Aorta (tissue), 5 donors: Measurements from ENCODE around the gene ZNF19. TPM values are rescaled to one million over a fixed set of nuclear protein-coding genes. Genes with fewer than 3 reads are reported as not detected.

Experiments used
- ATAC-seq: fragments of 200-7000 bp; cut with Tn5 transposase; one replicate; pipeline ENCODE4 v1.9.1; 2022; ENCODE audit warnings: moderate library complexity; ENCODE audit not compliant: low FRiP score
- DNase-seq, 2 donors: peaks; one replicate each; pipeline ENCODE4 v3.0.0-alpha.2; 2020
- H3K27ac ChIP-seq, 2 donors: one replicate each; pipeline ENCODE4 v1.5.1; 2013; ENCODE audit warnings: low read length in 2 of 2, mild to moderate bottlenecking in 2 of 2, moderate library complexity in 2 of 2, control low read depth in 1 of 2, inconsistent platforms in 1 of 2, low read depth in 1 of 2
- H3K27me3 ChIP-seq, 2 donors: one replicate each; pipeline ENCODE4 v1.6.1; 2013; ENCODE audit warnings: control low read depth in 1 of 2, low read length in 1 of 2, mild to moderate bottlenecking in 1 of 2, moderate library complexity in 1 of 2; ENCODE audit not compliant: insufficient read depth in 2 of 2, control insufficient read depth in 1 of 2
- H3K36me3 ChIP-seq, 2 donors: one replicate each; pipeline ENCODE4 v1.6.1; 2013; ENCODE audit warnings: control low read depth in 1 of 2, low read length in 1 of 2, mild to moderate bottlenecking in 1 of 2; ENCODE audit not compliant: insufficient read depth in 2 of 2, control insufficient read depth in 1 of 2
- H3K4me1 ChIP-seq, 2 donors: one replicate each; pipeline ENCODE4 v1.6.1; 2013; ENCODE audit warnings: low read length in 2 of 2, control low read depth in 1 of 2, mild to moderate bottlenecking in 1 of 2, moderate library complexity in 1 of 2; ENCODE audit not compliant: insufficient read depth in 2 of 2, control insufficient read depth in 1 of 2
- H3K4me3 ChIP-seq, 2 donors: one replicate each; pipeline ENCODE4 v1.5.1; 2013; ENCODE audit warnings: low read length in 2 of 2, control low read depth in 1 of 2, mild to moderate bottlenecking in 1 of 2
- H3K9me3 ChIP-seq: one replicate; pipeline ENCODE4 v1.6.1; 2013; ENCODE audit warnings: mild to moderate bottlenecking, low read length; ENCODE audit not compliant: control insufficient read depth
- WGBS, 2 donors: extraction: QIAGEN DNeasy Blood & Tissue Kit; methylation state at CpG; one replicate each; pipeline ENCODE4 v1.1.7; 2013; 5-methylcytosine and 5-hydroxymethylcytosine counted together
- intact Hi-C, 2 donors: fragments of 100-400 bp; cut with DNase I; formaldehyde crosslinking; loops; one replicate each; pipeline versions ENCODE4 v1.14.2 to v1.15.0; 2022
- polyA plus RNA-seq, 2 donors: library from polyadenylated mRNA; stranded (reverse); fragments of 200-250 nt; gene quantifications; one replicate each; pipeline ENCODE4 v1.2.3, GENCODE V29; 2013
- total RNA-seq, 2 donors: library from RNA; stranded (reverse); fragmentation: NEBNext Ultra II Directional; extraction: Animal tissue kit (Norgen Biotek cat#: 25700); gene quantifications; one replicate each; pipeline ENCODE4 v1.2.1, GENCODE V29; 2021
- donor health status: healthy with polysubstance abuse.
- donor health status: Bipolar disorder and iron deficiency.
- donor health status: DM: no; HTN: no; CAD: no.
- donor health status: DM: no; HTN: no; CAD: no.
- donor health status: DM: yes; HTN: yes; CAD: no.

ZNF19 gene
- total and polyA plus RNA-seq, 4 donors = 2.7 to 9.2 (median 3.1) TPM

DNA sequence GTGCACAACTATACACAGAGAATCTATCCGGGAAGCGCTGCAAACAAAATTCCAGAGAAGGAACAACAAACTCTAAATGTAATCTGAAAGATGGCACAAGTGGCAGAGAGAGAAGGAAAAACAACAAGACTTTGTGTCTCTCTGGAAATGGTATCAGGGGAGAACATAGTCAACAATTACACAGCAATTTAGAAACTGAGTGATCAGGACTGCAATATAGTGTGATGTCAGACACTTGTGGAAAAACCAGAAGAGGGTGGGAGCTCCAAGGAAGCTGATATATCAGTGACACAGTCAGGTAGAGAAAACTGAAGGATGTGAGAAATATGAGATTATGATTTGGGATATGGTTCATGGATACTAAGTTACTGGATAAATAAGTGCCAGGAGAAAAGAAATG is 8.2 kb downstream of the ZNF19 start:
- H3K4me1 ChIP-seq = no peaks in the 10 kb centered on the region
- H3K9me3 ChIP-seq = no peaks in the 10 kb centered on the region
- DNase-seq (no peak), ATAC-seq (no peak)
- H3K27me3 ChIP-seq = no peaks in the 10 kb centered on the region
- 93 to 97% methylated on average over 2 of the region's 2 CpGs for WGBS, 2 donors
- intact Hi-C loops = no loop called here
- H3K4me3 ChIP-seq = no peak overlapping the region
- H3K36me3 ChIP-seq = peaks cover 6 to 13% of the 10 kb centered on the region in 2 donors
- H3K27ac ChIP-seq = no peak overlapping the region

GRCh38 chr16:71479420-71479819 is 9.7 kb downstream of the ZNF19 start:
- Histone ChIP-seq H3K4me3 (no peak overlapping the region), H3K27ac (no peak overlapping the region), H3K9me3 (no peaks in the 10 kb centered on the region), H3K27me3 (no peaks in the 10 kb centered on the region), H3K36me3 (peaks cover 11 to 21% of the 10 kb centered on the region in 2 donors), H3K4me1 (no peaks in the 10 kb centered on the region)
- intact Hi-C loops = no loop called here
- ATAC-seq (no peak), DNase-seq (no peak)
- whole genome bisulfite sequencing, 2 donors = 38 to 39% methylated on average over 3 of the region's 3 CpGs

GRCh38 chr16:71476457-71477124 is 12.5 kb downstream of the ZNF19 start:
- Histone ChIP-seq H3K4me1 (no peaks in the 10 kb centered on the region), H3K27me3 (no peaks in the 10 kb centered on the region), H3K36me3 (peaks cover 11 to 22% of the 10 kb centered on the region in 2 donors), H3K4me3 (no peak overlapping the region), H3K27ac (no peak overlapping the region), H3K9me3 (no peaks in the 10 kb centered on the region)
- ATAC-seq (no peak), DNase-seq (no peak)
- intact Hi-C loops = no loop called here
- 90 to 93% methylated on average over 4 of the region's 4 CpGs for WGBS, 2 donors

DNA sequence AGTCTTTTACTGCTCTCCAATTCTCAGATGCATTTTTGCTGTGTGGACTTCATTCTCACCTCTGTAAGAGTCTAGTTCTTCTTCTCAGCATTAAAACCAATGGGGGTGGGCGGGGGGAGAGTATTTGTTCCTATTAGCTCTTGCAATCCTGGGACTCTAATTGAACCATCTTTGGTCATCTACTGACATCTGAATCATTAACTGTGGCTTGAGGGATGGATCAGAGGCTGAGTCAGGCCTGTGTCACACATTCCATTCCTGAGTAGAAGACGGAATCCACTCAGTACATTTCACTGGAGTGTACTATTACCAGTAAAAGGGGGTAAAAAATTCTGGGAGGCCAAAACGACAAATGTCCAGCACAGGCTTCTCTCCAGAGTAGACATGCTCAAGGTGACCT is 14.3 kb downstream of the ZNF19 start:
- H3K4me1 ChIP-seq = no peaks in the 10 kb centered on the region
- no peak for ATAC-seq
- H3K4me3 ChIP-seq = no peak overlapping the region
- WGBS, 2 donors = 81 to 95% methylated on average over 3 of the region's 3 CpGs
- H3K27me3 ChIP-seq = no peaks in the 10 kb centered on the region
- H3K36me3 ChIP-seq = peaks cover 11 to 23% of the 10 kb centered on the region in 2 donors
- H3K27ac ChIP-seq = no peak overlapping the region
- intact Hi-C loops = no loop called here
- H3K9me3 ChIP-seq = no peaks in the 10 kb centered on the region
- no peak for DNase-seq

- peaks cover 11 to 23% of the 10 kb centered on the region in 2 donors for H3K36me3 ChIP-seq
- no peak overlapping the region for H3K4me3 ChIP-seq
- no peaks in the 10 kb centered on the region for H3K4me1 ChIP-seq
- ATAC-seq (no peak), DNase-seq (no peak)
- H3K27ac ChIP-seq = no peak overlapping the region
- intact Hi-C loops = no loop called here
- no peaks in the 10 kb centered on the region for H3K27me3 ChIP-seq
- WGBS, 2 donors = 92% methylated on average over 5 of the region's 5 CpGs
- H3K9me3 ChIP-seq = no peaks in the 10 kb centered on the region
Measured at GRCh38 chr16:71473891-71474290, 15.2 kb downstream of the ZNF19 start.

DNA sequence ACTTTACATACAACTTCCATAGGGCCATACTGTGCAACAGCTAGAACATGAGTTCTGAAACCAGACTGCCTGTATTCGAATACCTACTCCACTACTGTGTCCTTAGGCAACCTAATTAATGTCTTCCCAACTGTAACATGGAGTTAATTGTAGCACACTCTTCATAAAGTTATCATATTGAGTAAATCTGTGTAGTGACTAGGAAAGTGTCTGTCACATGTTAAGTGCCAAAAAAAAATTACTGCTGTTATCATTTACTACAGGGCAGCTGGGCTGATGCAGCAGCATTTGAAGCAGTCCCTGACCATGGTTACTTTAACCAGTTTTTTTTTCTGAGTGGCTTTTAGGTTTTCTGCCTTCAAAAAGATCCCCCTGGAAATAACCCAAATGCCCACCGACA is 16.2 kb downstream of the ZNF19 start:
- ATAC-seq = no peak
- Histone ChIP-seq H3K36me3 (peaks cover 11 to 18% of the 10 kb centered on the region in 2 donors), H3K27ac (no peak overlapping the region), H3K4me3 (no peak overlapping the region), H3K4me1 (no peaks in the 10 kb centered on the region), H3K9me3 (no peaks in the 10 kb centered on the region), H3K27me3 (no peaks in the 10 kb centered on the region)
- DNase-seq = no peak
- WGBS, 2 donors = 90 to 92% methylated on average over 2 of the region's 2 CpGs
- intact Hi-C loops = no loop called here

DNA sequence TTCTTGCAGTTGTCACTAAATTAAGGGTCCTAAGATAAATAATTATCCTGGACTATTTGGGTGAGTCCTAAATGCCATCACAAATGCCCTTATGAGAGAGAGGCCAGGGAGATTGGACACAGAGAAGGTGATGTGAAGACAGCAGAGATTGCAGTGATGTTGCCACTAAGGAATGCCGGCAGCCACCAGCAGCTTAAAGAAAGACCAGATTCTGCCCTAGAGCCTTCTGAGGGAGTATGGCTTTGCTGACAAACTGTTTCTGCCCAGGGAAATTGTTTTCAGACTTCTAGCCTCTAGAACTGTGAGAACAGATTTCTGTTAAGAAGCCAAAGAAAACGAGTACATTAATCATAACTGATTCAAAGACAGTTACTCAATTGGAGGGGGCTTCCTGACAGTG is 17.1 kb downstream of the ZNF19 start:
- Histone ChIP-seq H3K27ac (no peak overlapping the region), H3K9me3 (no peaks in the 10 kb centered on the region), H3K27me3 (no peaks in the 10 kb centered on the region), H3K4me3 (no peak overlapping the region), H3K4me1 (no peaks in the 10 kb centered on the region), H3K36me3 (peaks cover 11 to 14% of the 10 kb centered on the region in 2 donors)
- WGBS, 2 donors = 48 to 59% methylated on average over 2 of the region's 2 CpGs
- no peak for DNase-seq
- intact Hi-C loops = no loop called here
- no peak for ATAC-seq

GRCh38 chr16:71467810-71468209 is 21.3 kb downstream of the ZNF19 start:
- no peak for ATAC-seq
- H3K27me3 ChIP-seq = no peaks in the 10 kb centered on the region
- intact Hi-C loops = no loop called here
- H3K27ac ChIP-seq = no peak overlapping the region
- no peaks in the 10 kb centered on the region for H3K4me1 ChIP-seq
- 20 to 22% methylated on average over 9 of the region's 9 CpGs for WGBS, 2 donors
- H3K36me3 ChIP-seq = peaks cover 0 to 2% of the 10 kb centered on the region in 2 donors
- no peak for DNase-seq
- H3K9me3 ChIP-seq = no peaks in the 10 kb centered on the region
- no peak overlapping the region for H3K4me3 ChIP-seq

- no peak for ATAC-seq
- Histone ChIP-seq H3K4me3 (no peak overlapping the region), H3K4me1 (no peaks in the 10 kb centered on the region), H3K27me3 (no peaks in the 10 kb centered on the region), H3K27ac (no peak overlapping the region), H3K9me3 (no peaks in the 10 kb centered on the region), H3K36me3 (no peaks in the 10 kb centered on the region)
- intact Hi-C loops = no loop called here
- DNase-seq = no peak
- WGBS, 2 donors = 63 to 65% methylated on average over 1 of the region's 1 CpG
Measured at GRCh38 chr16:71464231-71464630, 24.9 kb downstream of the ZNF19 start.
